ENCODE results near the gene SGTB. TPM values are rescaled to one million over a fixed set of nuclear protein-coding genes. Genes with fewer than 3 reads are reported as not detected.
A peak's percentile ranks its signal among the peaks of the same experiment; 100 is the strongest.

Gene SGTB
- total RNA-seq, 1 experiment from 2014 or later = 13.5 TPM

- TF ChIP-seq PREB (CRISPR knock-in tag; IDR thresholded peaks at IDR 0.05; ENCODE audit: borderline replicate concordance) (no peak), USF1 (CRISPR knock-in tag; IDR thresholded peaks at IDR 0.05) (peak; percentile 45; the same call in 1 of the 2 replicates), FOXJ3 (CRISPR knock-in tag; IDR thresholded peaks at IDR 0.05; ENCODE audit: borderline replicate concordance) (no peak), ZSCAN18 (CRISPR knock-in tag; IDR thresholded peaks at IDR 0.05) (no peak), NR2C2 (CRISPR knock-in tag; IDR thresholded peaks at IDR 0.05) (no peak), ARID4B (CRISPR knock-in tag; IDR thresholded peaks at IDR 0.05; ENCODE audit: borderline replicate concordance) (no peak; the same call in 1 of the 2 replicates), ELF4 (CRISPR knock-in tag; IDR thresholded peaks at IDR 0.05; ENCODE audit: low read depth) (no peak), ZNF671 (CRISPR knock-in tag; IDR thresholded peaks at IDR 0.05) (no peak), NFATC4 (CRISPR knock-in tag; IDR thresholded peaks at IDR 0.05) (no peak), SMAD3 (CRISPR knock-in tag; IDR thresholded peaks at IDR 0.05; ENCODE audit: borderline replicate concordance) (0 out of 2 replicates have a peak, but pooled peaks have one; percentile 49), FOXP4 (CRISPR knock-in tag; IDR thresholded peaks at IDR 0.05) (peak; percentile 18; the same call in 1 of the 2 replicates), RELA (CRISPR knock-in tag; IDR thresholded peaks at IDR 0.05; ENCODE audit: borderline replicate concordance) (no peak), STAT6 (CRISPR knock-in tag; conservative IDR thresholded peaks at IDR 0.05; ENCODE audit: low read depth) (no peak; the same call in 1 of the 2 replicates), SP1 (CRISPR knock-in tag; conservative IDR thresholded peaks at IDR 0.05) (peak; percentile 87), ZNF263 (CRISPR knock-in tag; IDR thresholded peaks at IDR 0.05; ENCODE audit: low read depth) (peak; percentile 68), TCF7 (CRISPR knock-in tag; IDR thresholded peaks at IDR 0.05; ENCODE audit: low read depth) (no peak; the same call in 1 of the 2 replicates), GABPB1 (CRISPR knock-in tag; IDR thresholded peaks at IDR 0.05) (peak; percentile 29; the same call in 1 of the 2 replicates)
Observed at GRCh38 chr5:65721720-65722574, at the start of gene SGTB, which contains the start of gene NLN (continued).

Data from WTC11 (cell line).